Stomach smooth muscle (tissue), 2 donors: Measurements from ENCODE around the gene COX14.

Source experiments
- H3K27ac ChIP-seq: one replicate; pipeline ENCODE4 v1.7.0; 2013; ENCODE audit warnings: mild to moderate bottlenecking, low read length, inconsistent platforms
- H3K27me3 ChIP-seq, 2 donors: one replicate each; pipeline ENCODE4 v1.7.0; 2013; ENCODE audit warnings: low read length in 2 of 2; ENCODE audit not compliant: insufficient read depth in 2 of 2, control insufficient read depth in 1 of 2
- H3K36me3 ChIP-seq, 2 donors: one replicate each; pipeline ENCODE4 v1.7.0; 2013; ENCODE audit warnings: low read length in 2 of 2; ENCODE audit not compliant: control insufficient read depth in 2 of 2, insufficient read depth in 2 of 2
- H3K4me1 ChIP-seq: one replicate; pipeline ENCODE4 v1.7.0; 2013; ENCODE audit warnings: low read length; ENCODE audit not compliant: control insufficient read depth, insufficient read depth
- H3K4me3 ChIP-seq, 2 donors: one replicate each; pipeline ENCODE4 v1.7.0; 2013; ENCODE audit warnings: low read length in 2 of 2
- H3K9ac ChIP-seq, 2 donors: one replicate each; pipeline ENCODE4 v1.7.0; 2013; ENCODE audit warnings: low read length in 2 of 2, mild to moderate bottlenecking in 1 of 2
- H3K9me3 ChIP-seq, 2 donors: one replicate each; pipeline ENCODE4 v1.7.0; 2013; ENCODE audit warnings: low read length in 2 of 2; ENCODE audit not compliant: control insufficient read depth in 2 of 2
- donor health status: healthy.
- donor health status: Pancreatic carcinoma.

COX14 gene

DNA sequence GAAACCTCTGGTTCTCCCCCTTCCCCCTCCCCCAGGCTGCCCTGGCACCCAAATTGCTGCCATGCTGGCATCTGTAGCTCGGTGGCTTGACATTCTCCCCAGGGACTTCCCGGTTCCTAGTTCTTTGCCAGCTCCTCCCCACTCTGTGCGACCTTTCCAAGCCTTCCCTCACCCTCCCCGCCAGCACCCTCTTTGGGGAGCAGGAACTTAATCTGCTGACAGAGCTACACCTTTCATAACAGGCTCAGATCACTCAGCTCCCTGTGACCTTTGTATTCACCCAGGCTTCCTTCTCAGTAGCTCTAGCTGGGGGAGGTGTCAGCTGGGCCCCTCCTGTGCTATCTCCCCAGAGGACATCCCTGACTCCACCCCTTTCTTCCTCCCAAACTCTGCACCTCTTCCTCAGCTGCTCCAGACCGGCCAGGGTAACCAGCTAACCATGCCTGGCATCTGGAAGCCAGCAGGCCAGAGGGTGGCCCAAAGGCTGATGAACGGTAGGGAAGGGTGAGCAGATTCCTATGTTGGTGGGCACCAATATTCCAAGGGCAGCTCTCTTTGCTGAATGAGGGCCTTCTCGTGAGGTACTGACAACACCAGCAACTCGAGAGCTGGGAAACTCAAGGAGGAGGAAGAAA, 1.8 kb upstream of the COX14 start:
- peak overlapping the region; percentile 85 for H3K27ac ChIP-seq

DNA sequence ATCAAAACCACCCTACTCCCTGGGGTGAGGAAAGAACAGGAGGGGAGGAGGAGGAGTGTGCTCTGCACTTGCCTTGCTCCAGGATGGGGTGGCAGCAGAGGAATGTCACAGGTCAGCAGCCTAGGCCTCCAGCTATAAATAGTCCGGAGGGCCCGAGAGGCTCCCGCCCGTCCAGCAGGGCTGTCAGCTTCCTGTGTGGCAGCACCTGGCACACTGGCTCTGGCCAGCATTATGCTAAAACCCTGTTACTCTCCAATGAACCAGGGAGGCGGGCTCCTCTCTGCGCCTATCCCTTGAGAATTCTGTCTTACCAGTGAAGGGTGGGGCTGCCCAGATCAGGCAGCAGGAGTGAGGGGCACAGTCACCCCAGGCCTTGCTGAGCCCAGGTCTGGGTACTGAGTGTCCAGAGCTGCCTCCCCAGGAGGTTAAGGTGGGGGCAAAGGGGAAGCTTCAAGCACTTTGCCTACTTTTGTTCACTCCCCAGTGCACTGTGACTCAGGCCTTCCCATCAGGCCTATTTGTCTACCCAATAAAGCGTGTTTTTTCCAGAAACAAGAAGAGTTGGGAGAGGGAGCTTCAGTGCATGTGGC, 1.2 kb upstream of the COX14 start:
- H3K27ac ChIP-seq: peak overlapping the region; percentile 85
- H3K36me3 ChIP-seq: peaks cover 0 to 5% of the 10 kb centered on the region in 2 donors
- H3K4me3 ChIP-seq: peak overlapping the region; percentile 60 to 69
- H3K9ac ChIP-seq: peak overlapping the region; percentile 47 to 49
- H3K4me1 ChIP-seq: peaks cover 44% of the 10 kb centered on the region
- H3K27me3 ChIP-seq: no peaks in the 10 kb centered on the region
- no peaks in the 10 kb centered on the region for H3K9me3 ChIP-seq

More for the DNA sequence above, 1.8 kb upstream of the COX14 start:
- peak overlapping the region in 1 of 2 donors; percentile 60 for H3K4me3 ChIP-seq
- H3K36me3 ChIP-seq: no peaks in the 10 kb centered on the region
- H3K4me1 ChIP-seq: peaks cover 44% of the 10 kb centered on the region
- no peaks in the 10 kb centered on the region for H3K27me3 ChIP-seq
- no peaks in the 10 kb centered on the region for H3K9me3 ChIP-seq
- peak overlapping the region; percentile 7 to 60 for H3K9ac ChIP-seq

DNA sequence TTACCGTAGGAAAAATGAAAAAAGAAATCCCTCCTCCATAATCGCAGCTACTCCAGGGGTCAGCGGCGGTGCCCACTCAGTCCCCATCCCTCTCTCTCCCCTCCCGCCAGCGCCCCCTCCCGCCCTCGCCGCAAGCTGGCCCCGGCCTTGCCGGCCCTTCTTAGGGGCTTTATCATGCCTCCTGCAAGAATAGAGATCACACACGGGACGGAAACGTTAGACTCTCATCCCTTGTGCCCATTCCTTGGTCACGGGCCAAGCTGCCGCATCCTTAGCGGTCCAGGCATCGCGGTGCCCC, 692 bp upstream of the COX14 start:
- peak overlapping the region; percentile 60 to 69 for H3K4me3 ChIP-seq
- peaks cover under 1 to 6% of the 10 kb centered on the region in 2 donors for H3K36me3 ChIP-seq
- H3K4me1 ChIP-seq: peaks cover 44% of the 10 kb centered on the region
- no peaks in the 10 kb centered on the region for H3K9me3 ChIP-seq
- H3K27me3 ChIP-seq: no peaks in the 10 kb centered on the region
- H3K27ac ChIP-seq: peak overlapping the region; percentile 85
- peak overlapping the region in 1 of 2 donors; percentile 49 for H3K9ac ChIP-seq

DNA sequence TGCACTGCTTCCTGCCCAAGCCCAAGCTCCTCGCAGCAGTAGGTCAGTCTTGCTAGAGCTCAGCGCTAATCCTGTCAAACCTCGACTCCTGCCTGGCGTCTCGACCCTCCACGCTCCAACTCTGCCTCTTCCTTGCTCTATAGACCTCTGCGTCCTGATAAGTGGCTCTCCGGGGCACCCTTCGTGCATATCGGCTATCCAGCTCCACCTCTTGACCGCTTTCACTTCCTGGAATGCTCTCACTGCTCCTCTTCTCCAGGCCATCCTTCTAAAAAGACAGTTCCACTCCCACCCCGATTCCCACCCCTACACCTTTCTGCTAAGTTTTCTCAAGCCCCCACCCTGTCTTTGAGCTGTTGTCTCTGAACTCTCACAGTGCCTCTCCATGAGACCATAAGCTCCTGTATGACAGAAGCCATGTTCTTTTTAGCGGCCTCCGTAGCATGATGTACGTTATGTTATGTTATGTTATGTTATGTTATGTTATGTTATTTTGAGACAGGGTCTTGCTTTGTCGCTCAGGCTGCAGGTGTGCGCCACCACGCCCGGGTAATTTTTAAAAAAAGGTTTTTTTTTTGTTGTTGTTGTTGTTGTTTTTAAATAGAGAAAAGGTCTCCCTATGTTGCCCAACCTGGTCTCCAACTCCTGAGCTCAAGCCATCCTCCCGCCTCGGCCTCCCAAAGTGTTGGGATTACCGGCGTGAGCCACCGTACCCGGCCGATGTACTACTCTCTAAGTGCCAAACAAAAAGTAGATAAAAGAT, 601 bp downstream of the COX14 start:
- peaks cover 48% of the 10 kb centered on the region for H3K4me1 ChIP-seq
- no peaks in the 10 kb centered on the region for H3K9me3 ChIP-seq
- H3K36me3 ChIP-seq: peaks cover 3 to 8% of the 10 kb centered on the region in 2 donors
- H3K4me3 ChIP-seq: peak overlapping the region; percentile 92 to 100
- peak overlapping the region; percentile 94 to 99 for H3K9ac ChIP-seq
- no peaks in the 10 kb centered on the region for H3K27me3 ChIP-seq
- H3K27ac ChIP-seq: peak overlapping the region; percentile 100

DNA sequence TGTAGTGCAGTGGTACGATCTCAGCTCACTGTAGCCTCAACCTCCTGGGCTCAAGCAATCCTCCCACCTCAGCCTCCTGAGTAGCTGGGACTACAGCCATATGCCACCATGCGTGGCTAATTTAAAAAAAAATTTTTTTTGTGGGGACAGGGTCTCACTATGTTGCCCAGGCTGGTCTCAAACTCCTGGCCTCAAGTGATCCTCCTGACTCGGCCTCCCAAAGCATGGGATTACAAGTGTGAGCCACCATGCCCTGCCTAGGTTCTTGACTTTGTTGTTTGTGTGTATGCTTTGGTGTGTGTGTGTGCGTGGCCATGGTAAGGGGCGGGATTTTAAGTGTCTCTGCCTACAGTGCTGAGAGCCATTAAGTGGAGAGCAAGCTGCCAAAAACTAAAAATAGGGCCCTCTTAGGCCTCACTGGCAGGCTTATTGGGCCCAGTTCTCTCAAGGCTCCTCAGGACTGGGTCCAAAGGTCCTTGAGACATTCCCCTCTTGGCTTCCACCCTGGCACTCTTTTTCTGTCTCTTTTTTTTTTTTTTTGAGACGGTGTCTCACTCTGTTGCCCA, 5.1 kb downstream of the COX14 start:
- peak overlapping the region; percentile 2 for H3K27ac ChIP-seq

DNA sequence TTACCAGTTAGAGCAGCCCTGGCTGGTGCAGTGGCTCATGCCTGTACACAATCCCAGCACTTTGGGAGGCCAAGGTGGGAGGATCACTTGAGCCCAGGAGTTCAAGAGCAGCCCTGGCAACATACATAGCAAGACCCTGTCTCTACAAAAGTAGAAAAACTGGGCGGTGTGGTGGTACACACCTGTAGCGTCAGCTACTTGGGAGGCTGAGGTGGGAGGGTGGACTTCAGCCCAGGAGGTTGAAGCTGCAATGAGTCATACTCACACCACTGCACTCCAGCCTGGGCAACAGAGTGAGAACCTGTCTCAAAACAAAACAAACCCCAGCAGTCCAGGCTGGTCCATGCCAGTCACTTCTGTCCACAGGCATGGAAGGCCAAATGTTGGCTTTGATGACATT, 7.4 kb downstream of the COX14 start:
- Histone ChIP-seq H3K36me3 (peaks cover 29 to 40% of the 10 kb centered on the region in 2 donors), H3K4me3 (no peak overlapping the region), H3K4me1 (peaks cover 17% of the 10 kb centered on the region), H3K27me3 (no peaks in the 10 kb centered on the region), H3K9ac (no peak overlapping the region), H3K27ac (peak overlapping the region; percentile 24), H3K9me3 (no peaks in the 10 kb centered on the region)

More for the DNA sequence above, 5.1 kb downstream of the COX14 start:
- no peaks in the 10 kb centered on the region for H3K27me3 ChIP-seq
- no peak overlapping the region for H3K4me3 ChIP-seq
- peaks cover 32% of the 10 kb centered on the region for H3K4me1 ChIP-seq
- H3K9me3 ChIP-seq: no peaks in the 10 kb centered on the region
- no peak overlapping the region for H3K9ac ChIP-seq
- H3K36me3 ChIP-seq: peaks cover 20 to 26% of the 10 kb centered on the region in 2 donors

DNA sequence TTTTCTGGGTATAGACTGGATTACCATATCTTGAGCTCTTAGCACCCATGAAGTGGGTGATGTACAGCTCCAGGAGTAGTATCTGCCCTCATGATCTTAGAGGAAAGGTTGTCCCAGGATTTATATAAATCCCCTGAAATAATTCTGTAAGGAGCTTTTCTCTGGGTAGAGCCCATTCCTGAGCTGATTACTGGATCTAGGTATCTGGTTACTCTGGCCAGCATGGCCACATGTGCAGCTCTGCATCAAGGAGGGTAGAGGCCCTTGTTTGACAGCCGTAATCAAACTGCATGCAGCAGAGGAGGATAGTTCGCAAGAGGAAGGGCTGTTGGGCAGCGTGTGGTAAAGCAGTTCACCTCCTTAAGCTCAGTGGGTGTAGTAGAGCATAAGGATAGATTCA, 8.5 kb downstream of the COX14 start:
- H3K27me3 ChIP-seq: no peaks in the 10 kb centered on the region
- peaks cover 31 to 40% of the 10 kb centered on the region in 2 donors for H3K36me3 ChIP-seq
- no peak overlapping the region for H3K27ac ChIP-seq
- H3K9me3 ChIP-seq: no peaks in the 10 kb centered on the region
- H3K4me1 ChIP-seq: peaks cover 13% of the 10 kb centered on the region
- H3K4me3 ChIP-seq: no peak overlapping the region
- no peak overlapping the region for H3K9ac ChIP-seq

DNA sequence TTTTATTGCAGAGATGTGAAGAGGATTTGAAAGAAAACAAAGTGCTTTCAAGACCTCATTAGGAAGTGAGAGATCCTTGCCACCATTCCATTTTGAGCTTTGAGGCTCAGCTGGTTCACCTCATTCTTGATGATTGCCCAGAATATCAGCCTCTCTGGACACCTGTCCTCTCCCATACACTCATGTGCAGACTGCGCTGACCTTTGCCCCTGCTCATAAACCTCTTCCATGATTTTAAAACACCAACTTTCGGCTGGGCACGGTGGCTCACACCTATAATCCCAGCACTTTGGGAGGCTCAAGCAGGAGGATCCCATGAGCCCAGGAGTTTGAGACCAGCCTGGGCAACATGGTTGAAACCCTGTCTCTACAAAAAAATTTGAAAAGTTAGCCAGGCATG, 8.9 kb downstream of the COX14 start:
- H3K36me3 ChIP-seq: peaks cover 31 to 39% of the 10 kb centered on the region in 2 donors
- H3K9me3 ChIP-seq: no peaks in the 10 kb centered on the region
- peaks cover 12% of the 10 kb centered on the region for H3K4me1 ChIP-seq
- no peak overlapping the region for H3K9ac ChIP-seq
- no peak overlapping the region for H3K4me3 ChIP-seq
- H3K27ac ChIP-seq: no peak overlapping the region
- H3K27me3 ChIP-seq: no peaks in the 10 kb centered on the region

DNA sequence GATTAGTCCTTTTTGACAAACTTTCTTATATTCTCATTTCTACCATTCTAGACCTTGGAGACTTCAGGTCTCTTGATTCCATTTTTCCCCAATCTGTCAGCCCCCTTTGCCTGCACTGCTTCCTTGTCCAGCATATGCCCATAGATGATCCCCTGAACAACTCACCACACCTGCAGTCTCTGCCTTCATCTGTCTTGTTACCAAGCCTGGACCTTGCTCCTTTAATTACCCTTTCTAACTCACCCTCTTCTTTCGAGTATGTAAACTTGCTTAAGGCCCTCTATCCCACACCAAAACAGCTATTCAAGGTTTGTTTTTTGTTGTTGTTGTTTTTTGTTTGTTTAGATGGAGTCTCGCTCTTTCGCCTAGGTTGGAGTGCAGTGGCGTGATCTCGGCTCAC, 9.6 kb downstream of the COX14 start:
- Histone ChIP-seq H3K9me3 (no peaks in the 10 kb centered on the region), H3K4me3 (no peak overlapping the region), H3K9ac (no peak overlapping the region), H3K27ac (no peak overlapping the region), H3K27me3 (no peaks in the 10 kb centered on the region), H3K4me1 (peaks cover 12% of the 10 kb centered on the region), H3K36me3 (peaks cover 28 to 38% of the 10 kb centered on the region in 2 donors)

DNA sequence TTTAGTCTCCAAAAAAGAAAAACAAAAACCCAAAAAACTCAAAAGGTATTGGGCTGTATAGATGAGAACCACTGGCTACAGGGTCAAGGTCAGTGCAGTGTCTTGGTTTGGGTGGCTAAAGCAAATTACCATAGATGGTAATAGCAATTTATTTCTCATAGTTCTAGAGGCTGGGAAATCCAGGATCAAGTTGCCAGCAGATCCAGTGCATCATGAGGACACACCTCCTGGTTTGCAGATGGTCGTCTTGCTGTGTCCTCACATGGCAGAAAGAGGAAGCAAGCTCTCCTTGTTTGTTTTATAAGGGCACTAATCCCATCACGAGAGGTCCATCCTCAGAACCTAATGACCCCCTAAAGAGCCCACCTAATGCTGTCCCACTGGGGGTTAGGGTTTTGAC, 11.2 kb downstream of the COX14 start:
- Histone ChIP-seq H3K9ac (no peak overlapping the region), H3K27ac (no peak overlapping the region), H3K9me3 (no peaks in the 10 kb centered on the region), H3K27me3 (no peaks in the 10 kb centered on the region), H3K36me3 (peaks cover 39 to 48% of the 10 kb centered on the region in 2 donors), H3K4me1 (peaks cover 5% of the 10 kb centered on the region), H3K4me3 (no peak overlapping the region)
